ENCODE results near the gene BCAT1.
A peak's percentile ranks its signal among the peaks of the same experiment; 100 is the strongest.

Gene BCAT1, protein sequence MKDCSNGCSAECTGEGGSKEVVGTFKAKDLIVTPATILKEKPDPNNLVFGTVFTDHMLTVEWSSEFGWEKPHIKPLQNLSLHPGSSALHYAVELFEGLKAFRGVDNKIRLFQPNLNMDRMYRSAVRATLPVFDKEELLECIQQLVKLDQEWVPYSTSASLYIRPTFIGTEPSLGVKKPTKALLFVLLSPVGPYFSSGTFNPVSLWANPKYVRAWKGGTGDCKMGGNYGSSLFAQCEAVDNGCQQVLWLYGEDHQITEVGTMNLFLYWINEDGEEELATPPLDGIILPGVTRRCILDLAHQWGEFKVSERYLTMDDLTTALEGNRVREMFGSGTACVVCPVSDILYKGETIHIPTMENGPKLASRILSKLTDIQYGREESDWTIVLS

DNA sequence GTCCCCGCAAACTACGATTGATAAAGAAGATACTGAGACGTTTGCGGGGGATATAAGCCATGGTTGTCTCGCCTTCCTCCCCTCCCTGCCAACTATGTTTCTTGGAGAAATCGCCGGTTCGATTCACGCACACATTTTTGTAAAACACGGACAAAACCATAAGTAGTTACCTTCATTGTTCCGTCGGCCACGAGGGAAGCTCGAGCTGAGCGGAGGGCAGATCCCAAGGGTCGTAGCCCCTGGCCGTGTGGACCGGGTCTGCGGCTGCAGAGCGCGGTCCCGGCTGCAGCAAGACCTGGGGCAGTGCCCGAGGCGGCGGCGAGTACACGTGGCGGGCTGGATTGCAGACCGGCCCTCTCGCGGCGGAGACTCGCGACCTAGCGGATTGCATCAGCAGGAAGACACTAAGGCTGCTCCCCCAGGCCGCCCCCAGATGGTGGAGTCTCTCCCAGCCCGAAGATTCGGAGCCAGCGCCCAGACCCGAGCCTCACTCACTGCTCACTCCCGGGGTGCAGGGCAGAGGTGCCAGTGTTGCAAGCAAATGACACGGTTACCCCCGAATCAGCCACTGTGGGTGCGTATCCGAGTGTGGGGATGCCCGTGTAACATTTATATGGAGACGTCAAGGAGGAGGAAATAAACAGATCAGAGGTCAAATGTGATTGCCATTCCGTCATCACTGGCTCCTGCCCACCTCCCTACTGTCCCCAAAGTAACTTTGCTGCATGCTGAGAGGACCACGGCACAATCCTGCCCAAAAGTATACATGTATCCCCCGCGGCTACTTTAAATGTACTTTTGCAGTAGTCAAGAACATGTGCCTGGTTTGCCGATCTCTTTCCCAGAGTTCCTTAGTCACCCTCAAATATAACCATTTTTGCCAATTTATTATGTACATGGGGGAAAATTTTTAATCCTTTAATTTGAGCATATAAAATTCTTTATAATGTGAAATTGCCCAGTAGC lies at the start of gene BCAT1:
Gene BCAT1 (minus strand): TSS at position 345 of the 966 bp plus-strand sequence. CDS start 169 bp downstream, at position 176.
- DNase-seq: no peak

DNA sequence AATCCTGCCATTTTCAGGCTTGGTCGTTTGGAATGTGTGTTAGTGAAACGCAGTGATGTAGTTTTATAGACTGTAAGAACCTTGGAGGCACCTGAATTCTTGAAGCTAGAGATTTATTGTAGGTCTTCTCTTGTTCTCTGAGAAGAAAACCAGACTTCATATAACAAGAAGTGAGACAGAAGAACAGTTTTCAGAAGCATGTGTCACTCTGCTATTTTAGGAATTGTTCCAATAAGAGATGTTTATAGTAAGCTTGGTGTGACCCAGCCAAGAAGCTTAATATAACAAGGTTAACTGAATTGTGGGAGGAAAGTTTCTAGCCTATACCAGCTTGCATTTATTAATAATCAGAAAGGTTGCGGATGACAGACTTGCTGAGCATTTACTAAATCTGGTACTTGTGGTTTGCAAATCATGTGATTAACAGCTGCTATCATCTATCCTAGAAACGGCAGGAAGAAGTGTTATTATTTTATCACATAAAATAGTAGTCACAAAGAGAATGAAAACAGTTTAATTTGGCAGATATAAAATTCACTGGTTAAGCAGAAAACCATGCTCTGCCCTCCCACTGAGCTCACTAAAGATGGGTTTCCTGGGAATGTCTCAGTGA lies 49.2 kb upstream of the BCAT1 start:
- DNase-seq: no peak

DNA sequence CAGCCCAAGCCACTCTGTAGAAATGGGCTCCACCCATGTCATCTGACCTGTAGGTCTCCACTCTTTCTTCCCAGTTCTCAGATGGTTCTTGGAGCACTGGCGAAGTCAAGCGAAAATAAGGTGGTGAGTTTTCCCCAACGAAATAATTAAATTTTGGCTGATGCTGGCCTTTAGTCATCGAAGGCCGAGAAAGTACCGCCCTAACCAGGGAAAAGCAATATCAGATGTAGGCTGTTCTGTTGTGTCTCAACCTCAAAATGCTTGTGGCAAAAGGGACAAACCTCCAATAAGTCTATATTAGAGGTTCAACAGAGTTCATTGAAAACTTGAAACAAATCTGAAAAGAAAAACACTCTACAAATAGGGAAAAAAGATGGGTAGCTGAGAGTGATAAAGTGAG lies 48.6 kb upstream of the BCAT1 start:
- DNase-seq: no peak

DNA sequence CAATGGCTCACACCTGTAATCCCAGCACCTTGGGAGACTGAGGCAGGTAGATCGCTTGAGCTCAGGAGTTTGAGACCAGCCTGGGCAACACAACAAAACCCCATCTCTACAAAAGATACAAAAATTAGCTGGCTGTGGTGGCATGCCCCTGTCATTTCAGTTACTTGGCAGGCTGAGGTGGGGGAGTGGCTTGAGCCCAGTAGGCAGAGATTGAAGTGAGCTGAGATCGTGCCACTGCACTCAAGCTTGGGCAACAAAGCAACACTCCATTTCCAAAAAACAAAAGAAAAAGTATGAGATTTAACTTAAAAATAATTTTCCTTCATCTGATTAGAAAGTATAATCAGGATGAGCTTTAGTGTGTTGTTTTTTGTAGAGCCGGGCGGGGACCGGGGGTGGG lies 47.9 kb upstream of the BCAT1 start:
- no peak for DNase-seq

DNA sequence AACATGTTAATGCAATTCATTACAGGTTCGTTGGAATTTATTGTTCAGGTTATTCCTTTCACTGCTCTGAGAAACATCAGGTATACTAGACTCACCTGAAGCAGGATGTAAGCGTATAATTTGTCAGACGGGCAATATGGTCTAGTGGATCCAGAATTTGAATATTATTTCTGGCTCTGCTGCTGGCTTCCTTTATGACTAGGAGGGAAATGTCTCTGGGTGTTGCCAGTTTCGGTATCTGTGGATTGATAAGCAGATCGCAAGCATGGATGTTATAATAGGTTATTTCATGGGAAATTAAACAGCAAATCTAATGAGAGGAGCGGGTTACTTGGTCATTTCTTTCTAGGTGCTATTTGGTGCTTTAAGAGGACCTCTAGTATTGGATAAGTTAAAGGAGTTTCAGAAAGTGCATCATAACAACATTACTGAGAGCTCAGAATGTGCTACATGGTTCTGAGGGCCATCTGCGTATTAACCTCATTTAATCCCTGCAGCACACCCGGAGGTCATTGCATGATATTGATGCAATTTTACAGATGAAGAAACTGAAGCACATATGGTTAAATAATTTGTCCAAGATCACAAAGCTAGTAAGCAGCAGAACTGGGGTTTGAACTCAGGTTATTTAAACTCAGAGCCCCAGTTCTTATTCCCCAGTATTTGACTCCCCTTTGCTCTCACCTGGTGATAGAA lies 47.3 kb upstream of the BCAT1 start:
- DNase-seq: no peak

DNA sequence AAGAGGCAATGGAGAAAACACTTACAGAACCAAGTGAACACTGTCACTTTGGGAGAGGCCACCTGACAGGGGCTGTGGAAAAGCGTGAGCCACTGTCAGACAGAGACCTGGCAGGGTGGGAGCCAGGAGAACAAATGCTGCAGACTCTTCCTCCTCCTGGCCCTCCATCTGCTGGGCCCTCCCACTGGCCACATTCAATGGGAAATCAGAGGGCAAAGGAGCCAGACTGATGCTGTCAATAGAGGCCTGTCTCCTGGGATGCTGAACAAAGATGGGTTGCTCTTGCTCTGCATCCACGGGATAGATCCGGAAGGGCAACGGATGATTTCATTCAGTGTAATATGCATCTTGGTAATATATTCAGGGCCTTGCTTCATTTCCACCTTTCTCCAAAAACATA lies 44.9 kb upstream of the BCAT1 start:
- DNase-seq: no peak

DNA sequence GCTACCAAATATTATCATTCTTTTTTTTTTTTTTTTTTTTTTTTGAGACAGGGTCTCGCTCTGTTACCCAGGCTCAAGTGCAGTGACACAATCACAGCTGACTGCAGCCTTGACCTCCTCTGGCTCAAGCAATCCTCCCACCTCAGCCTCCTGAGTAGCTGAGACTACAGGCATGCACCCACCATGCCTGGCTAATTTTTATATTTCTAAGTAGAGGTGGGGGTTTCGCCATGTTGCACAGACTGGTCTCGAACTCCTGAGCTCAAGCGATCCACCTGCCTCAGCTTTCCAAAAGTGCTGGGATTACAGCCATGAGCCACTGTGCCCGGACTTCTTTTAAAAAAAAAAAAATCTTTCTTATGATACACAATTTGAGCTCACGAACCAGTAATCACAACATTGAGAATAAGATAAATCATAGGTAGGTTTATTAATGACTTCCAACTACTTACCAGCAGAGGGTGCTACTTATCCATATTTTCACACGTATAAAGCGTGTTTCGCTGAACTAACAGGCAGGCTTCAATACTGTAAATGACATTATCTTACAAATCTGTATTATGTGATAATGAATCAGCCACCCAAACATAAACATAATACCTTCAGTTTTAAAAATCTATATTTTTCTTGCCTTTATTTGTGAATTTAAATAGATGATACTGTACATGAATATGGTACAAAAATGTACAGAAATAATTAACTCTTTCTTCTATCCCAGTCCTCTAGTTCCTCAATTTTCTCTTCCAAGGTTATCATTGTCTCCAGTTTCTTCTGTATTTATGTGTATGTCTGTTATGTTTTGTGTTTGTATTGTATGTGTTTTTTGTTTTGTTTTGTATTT lies 42.5 kb upstream of the BCAT1 start:
- DNase-seq: peak; percentile 15 to 73

DNA sequence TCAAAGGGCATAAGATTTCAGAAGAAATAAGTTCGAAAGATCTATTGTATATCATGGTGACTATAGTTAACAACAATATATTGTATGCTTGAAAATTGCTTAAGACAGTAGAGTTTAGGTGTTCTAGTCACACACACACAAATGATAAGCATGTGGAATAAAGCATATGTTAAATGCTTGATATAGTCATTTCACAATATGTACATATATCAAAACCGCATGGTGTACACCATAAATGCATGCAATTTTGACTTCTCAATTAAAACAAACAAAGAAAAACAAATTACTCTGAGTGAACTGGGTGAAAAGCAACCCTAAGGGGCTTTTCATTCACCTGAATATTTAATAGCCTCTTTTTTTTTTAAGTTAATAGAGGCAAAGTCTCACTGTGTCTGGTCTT lies 40.3 kb upstream of the BCAT1 start:
- DNase-seq: no peak

DNA sequence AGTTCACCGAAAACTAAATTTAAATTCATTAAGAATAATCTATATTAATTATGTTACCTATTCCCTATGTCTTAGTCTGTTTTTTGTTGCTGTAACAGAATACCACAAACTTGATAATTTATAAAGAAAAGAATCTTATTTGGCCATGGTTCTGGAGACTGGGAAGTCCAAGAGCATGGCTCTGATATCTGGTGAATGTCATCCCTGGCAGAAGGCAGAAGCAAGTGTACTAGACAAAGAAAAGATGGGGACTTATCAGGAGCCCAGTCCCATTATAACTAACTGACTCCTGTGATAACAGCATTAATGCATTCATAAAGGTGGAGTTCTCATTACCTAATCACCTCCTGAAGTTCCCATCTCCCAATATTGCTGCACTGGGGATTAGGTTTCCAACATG lies 33.3 kb upstream of the BCAT1 start:
- DNase-seq: no peak

DNA sequence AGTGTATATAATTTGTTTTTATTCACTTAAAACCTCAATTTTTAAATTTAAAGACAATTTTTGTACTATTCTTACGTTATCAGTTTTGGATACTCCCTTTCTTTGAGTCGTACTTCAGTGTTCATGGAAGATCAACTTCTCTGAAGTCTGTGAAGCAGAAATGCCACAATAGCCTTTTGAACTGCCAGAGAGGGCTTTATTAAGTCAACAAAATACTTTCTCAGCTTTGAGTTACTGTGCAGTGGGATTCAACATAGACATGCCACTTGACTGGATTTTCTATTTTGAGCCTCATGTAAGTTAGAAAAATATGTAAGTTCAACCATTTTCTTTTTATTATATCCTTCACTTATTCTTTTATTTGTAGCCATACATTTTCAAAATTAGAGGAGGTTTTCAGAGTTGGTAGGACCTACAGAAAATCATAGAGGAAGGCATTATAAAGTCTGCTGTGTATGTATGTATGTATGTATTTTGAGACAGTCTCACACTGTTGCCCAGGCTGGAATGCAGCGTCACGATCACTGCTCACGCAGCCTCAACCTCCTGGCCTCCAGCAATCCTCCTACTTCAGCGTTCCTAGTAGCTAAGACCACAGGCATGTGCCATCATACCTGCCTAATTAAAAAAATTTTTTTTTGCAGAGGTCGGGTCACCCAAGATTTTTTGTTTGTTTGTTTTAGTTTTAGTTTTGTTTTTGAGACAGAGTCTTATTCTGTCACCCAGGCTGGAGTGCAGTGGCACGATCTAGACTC lies 31.3 kb upstream of the BCAT1 start:
- DNase-seq: no peak

DNA sequence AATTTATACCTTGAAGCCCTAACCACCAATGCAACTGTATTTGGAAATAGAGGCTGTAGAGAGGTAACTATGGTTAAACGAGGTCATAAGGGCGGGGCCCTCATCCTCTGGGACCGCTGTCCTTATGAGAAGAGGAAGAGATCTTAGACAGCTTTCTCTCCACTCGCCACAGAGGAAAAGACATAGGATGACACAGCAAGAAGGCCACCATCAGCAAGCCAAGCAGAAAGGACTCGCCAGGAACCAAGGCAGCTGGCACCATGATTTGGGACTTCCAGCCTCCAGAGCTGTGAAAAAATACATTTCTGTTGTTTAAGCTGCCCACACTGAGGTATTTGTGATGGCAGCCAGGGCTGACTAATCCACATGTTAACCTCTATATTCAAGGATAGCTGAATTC lies 30.4 kb upstream of the BCAT1 start:
- no peak for DNase-seq

DNA sequence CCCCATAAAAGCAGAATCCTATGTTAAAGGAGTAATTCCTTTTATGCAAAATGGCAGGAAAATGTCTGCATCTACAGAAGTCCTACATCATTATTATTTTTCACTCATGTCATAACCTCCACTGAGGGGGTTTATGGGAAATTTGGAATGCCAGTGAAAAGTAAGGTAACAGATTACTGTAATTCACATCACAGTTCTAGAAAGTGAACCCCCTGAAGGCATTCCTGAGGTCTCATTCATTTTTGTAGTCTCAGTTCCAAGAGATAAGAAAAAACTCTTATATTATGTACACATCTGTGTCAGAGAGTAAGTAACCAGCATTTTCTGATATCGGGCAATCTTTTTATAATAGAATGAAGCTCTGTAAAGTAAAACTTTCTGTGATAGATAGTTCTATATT lies 28.8 kb upstream of the BCAT1 start:
- no peak for DNase-seq

DNA sequence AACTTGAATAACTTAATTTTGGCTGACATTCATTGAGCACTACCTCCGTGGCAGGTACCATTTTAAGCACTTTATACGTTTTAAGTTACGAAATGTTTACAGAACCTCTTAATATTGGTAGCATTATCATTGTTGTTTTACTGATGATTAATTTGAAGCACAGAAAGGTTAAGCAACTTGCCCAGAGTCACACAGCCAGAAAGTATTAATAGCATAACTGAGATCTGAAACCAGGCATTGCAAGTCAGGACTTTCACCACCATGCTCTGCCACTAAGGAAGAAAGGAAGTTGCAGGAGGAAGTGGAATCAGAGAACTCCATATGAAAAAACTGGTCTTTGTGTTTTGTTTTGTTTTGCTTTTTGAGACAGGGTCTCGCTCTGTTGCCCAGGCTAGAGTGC lies 28.2 kb upstream of the BCAT1 start:
- no peak for DNase-seq

DNA sequence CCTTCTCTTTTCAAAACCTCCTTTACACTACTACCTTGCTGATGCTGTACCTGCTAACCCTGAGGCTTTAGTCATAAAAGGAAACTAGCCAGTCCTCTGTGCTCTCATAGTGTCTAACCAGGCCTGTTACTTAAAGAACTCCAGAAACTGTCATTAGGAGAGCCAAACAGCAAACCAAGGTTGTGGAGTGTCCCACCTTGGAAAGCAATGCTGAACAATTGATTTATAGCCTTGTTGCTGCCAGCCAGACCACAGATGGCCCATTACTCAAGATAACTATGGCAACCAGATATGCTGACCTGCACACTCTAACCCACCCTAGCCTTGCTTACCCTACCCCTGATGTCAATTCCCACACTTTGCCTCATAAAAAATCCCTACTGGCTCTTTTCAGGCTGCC lies 26.5 kb upstream of the BCAT1 start:
- DNase-seq: no peak

DNA sequence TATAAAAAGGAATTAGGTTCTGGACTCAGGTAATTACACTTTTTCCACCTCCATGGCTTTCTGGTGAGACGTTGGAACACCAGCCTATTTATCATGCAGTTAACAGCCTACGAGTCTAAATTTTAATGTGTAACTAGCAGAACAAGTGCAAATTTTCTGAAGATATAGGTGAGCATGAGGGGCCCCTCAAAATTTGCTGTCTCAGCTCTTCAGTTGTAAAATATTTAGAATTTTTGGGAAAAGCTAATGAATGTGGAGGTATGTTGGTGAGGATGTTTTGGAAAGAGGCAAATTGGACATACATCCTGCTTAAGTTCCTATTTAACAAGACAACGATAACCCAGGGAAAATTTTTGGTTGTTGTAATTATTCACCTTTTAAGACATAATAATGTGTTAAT lies 25.3 kb upstream of the BCAT1 start:
- DNase-seq: no peak

DNA sequence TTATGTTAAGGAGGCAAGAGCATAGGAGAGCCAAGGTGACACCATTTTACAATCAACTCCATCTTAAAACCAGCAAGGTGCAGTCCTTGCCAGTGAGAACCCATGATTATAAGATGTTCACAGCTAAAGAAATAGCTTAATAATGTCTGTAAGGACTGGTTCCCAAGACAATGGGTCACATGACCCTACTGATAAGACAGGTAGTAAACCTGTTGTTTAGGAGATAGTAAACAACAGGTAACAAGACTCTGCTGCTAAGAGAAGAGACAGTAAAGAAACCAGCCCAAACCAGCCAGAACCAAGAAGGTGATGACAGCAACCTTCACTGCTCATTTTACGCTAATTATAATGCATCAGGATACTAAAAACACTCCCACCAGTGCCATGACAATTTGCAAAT lies 23.2 kb upstream of the BCAT1 start:
- no peak for DNase-seq

DNA sequence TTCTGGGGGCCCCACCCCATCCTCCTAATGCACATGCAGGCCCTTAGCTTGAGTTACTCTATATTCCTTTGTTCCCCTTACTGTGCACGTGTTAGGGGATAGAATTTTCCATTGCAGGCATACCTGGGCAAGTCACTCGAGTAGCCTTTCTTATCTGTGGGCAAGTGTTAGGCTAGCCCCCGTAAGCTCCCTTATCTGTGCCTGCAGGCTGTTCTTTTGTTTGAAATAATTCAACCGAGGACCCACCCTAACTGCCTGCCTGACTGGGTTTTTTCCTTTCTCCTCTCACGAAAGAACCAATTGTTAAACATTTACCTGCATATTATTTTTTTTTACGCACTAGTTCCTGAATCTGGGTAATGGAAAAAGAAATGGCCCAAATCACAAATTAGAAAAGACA lies 21.3 kb upstream of the BCAT1 start:
- no peak for DNase-seq

DNA sequence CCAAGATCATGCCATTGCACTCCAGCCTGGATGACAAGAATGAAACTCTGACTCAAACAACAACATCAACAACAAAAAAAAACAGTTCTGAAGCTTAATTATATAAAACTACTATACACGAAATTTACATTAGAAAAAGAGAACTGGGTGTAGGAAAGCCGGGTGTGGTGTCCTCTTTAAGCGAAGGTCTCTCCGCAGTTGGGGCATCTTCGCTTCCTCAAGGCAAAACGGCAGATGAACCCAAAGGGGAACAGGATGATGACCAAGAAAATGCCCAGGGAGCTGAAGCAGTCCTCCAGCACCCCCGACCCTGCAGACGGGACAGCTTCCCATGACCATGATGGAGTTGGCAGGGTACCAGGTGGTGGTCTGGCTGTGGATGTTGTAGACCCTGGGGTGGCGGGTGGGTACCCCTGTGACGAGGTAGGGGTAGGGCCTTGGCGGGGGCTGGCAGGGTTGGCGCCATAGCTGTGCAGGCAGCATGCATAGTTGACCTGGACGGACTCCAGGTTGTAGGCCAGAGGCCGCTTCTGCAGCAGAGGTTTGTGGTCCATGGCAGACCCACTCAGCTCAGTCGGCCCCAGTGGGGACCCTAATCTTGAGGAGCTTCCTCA lies 18.2 kb upstream of the BCAT1 start:
- no peak for DNase-seq

DNA sequence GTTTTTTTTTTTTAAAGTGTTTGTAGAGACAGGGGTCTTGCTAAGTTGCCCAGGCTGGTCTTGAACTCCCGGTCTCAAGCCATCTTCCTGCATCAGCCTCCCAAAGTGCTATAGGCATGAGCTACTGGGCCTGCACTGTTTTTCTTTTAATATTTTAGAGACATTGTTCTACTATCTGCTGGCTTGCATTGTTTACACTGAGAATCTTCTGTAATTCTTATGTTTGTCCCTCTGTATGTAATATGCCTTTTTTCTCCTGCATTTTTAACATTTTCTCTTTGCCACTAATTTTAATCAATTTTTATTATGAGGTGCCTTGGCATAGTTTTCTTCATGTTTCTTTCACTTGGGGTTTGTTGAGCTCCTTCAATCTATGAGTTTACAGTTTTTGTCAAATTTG lies 15.4 kb upstream of the BCAT1 start:
- no peak for DNase-seq

DNA sequence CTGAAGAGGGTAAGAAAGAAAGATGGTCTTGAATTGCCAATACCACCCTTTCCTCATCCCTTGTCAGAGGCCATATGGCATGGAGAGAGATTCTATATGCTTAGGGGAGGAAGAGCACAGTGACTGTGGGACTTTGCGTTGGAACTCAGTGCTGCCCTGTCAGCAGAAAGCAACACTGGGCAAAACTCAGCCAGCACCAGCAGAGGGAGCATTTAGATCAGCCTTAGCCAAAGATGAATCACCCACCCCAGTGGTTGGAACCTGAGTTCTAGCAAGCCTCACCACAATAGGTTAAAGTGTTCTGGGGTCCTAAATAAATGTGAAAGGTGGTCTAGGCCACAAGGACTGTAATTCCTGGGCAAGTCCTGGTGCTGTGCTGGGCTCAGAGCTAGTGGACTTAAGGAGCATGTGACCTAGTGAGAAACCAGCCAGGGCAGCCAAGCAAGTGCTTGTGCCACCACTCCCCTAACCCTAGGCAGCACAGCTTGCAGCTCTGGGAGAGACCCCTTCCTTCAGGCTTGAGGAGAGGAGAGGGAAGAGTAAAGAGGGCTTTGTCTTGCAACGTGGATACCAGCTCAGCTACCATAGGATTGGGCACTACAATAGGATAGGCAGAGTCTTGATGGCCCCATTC lies 11.4 kb upstream of the BCAT1 start:
- peak in 1 of 2 experiments; percentile 10 for DNase-seq

Measured in SW 1271 (cell line).